ENCODE results near the gene TEX48. TPM values are rescaled to one million over a fixed set of nuclear protein-coding genes. Genes with fewer than 3 reads are reported as not detected.

The TEX48 gene
- total and polyA plus RNA-seq, 2 donors, result 0.07 TPM; not detected in 1

DNA sequence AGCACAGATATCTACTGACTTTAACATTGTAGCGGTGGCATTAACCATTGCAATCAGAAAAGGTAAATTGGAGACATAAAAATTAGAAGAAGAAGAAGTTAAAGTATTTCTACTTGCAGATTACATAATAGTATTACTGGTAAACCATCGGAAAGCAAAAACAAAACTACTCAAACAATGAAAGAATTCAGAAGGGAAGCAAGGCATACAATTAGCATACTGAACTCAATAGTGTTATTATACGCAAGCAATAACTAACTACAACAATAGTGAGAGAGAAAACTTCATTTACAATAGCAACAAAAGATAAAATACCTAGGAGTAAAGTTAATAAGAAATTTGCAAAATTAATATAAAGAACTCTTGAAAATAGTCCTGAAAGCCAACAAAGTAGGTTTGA is 17.8 kb downstream of the TEX48 start:
- no peak overlapping the region for H3K27ac ChIP-seq (ENCODE audit: low read depth in 1 of 2, low read length in 1 of 2)
- H3K4me3 ChIP-seq (ENCODE audit: low read length in 2 of 2), result no peak overlapping the region
- peaks cover 0 to 5% of the 10 kb centered on the region in 2 donors for H3K27me3 ChIP-seq (ENCODE audit: control insufficient read depth in 2 of 2, insufficient read depth in 1 of 2, low read length in 1 of 2)
- H3K4me1 ChIP-seq (ENCODE audit: control insufficient read depth in 2 of 2, insufficient read depth in 2 of 2, low read length in 2 of 2), result no peaks in the 10 kb centered on the region
- no peak for DNase-seq (ENCODE audit: low read depth in 6 of 9, low spot score in 9 of 9)
- no peaks in the 10 kb centered on the region for H3K9me3 ChIP-seq (ENCODE audit: control insufficient read depth in 2 of 2, insufficient read depth in 1 of 2, low read length in 1 of 2)
- 97% methylated on average over 3 of the region's 3 CpGs for WGBS
- H3K36me3 ChIP-seq (ENCODE audit: control insufficient read depth in 2 of 2, insufficient read depth in 2 of 2, low read length in 1 of 2), result no peaks in the 10 kb centered on the region

DNA sequence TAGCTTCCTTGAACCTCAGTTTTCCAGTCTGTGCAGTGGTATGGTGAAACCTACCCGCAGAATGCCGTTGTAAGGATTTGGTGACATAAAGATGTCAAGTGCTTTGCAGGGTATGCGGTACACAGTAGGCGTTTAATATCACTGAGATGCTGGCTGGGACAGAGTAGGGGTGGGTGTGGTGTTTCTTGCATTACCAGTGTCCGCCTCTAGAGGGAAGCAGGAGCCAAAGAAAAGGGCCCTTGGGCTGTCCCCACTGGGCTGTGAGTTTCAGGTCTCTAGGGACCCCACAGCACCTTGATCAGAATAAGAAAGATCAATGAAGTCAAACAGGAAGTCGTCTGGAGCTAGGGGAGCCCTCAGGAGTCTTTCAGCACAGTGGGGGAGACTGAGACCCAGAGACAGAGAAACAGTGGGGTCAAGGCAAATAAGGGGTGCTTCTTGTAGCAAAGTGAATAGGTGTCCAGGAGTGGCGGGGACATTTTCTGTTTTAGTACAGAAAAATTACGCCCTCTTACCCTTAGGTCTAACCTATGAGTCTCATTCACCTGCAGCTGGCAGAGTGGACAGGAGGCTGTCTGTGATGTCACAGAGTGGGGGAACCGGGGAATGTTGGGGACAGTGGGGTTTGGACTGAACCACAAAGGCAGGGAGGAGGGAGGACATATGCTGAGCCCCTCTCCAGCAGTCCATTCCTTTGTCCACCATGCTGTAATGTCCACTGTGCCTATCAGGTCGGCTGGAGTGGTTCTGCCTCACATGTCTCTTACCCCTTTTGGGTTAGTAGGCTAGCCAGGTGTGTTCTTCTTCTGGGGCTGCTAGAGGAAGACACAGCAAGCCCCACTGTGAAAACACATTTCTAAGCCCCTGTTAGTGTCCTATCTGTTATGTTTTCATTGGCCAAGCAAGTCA is 19.7 kb downstream of the TEX48 start:
- peak in 7 of 9 donors; percentile 21 to 72 (median 51) for DNase-seq (ENCODE audit: low read depth in 6 of 9, low spot score in 9 of 9)
- no peak overlapping the region for H3K27ac ChIP-seq (ENCODE audit: low read depth in 1 of 2, low read length in 1 of 2)
- H3K36me3 ChIP-seq (ENCODE audit: control insufficient read depth in 2 of 2, insufficient read depth in 2 of 2, low read length in 1 of 2), result no peaks in the 10 kb centered on the region
- WGBS, result 54% methylated on average over 10 of the region's 10 CpGs
- no peak overlapping the region for H3K4me3 ChIP-seq (ENCODE audit: low read length in 2 of 2)
- H3K4me1 ChIP-seq (ENCODE audit: control insufficient read depth in 2 of 2, insufficient read depth in 2 of 2, low read length in 2 of 2), result no peaks in the 10 kb centered on the region
- H3K27me3 ChIP-seq (ENCODE audit: control insufficient read depth in 2 of 2, insufficient read depth in 1 of 2, low read length in 1 of 2), result peaks cover 0 to 5% of the 10 kb centered on the region in 2 donors
- no peaks in the 10 kb centered on the region for H3K9me3 ChIP-seq (ENCODE audit: control insufficient read depth in 2 of 2, insufficient read depth in 1 of 2, low read length in 1 of 2)

DNA sequence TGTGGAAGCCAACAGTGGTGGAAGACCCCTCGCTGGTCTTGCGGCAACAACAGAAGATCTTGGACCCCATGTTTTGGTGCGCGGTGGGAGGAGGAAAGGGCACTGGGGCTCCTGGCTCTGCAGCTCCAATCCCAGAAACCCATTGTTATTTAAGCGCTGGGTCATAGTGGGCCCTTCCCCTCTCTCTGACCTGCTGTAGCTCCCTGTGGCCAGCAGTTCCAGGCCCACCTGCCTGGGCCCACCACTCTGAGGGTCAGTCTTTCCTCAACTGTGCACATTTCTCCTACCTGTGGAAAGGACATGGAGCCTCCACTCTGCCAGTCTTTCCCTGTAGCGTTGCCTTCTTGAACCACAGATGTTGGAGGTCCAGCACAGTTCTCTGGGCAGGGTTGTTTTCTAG is 24.3 kb downstream of the TEX48 start, which contains the start of gene TEX53:
TSS of gene TEX53 (minus strand) at position 101 of the 400 bp plus-strand sequence. CDS start at position 70, 31 bp downstream.
- H3K27me3 ChIP-seq (ENCODE audit: control insufficient read depth in 2 of 2, insufficient read depth in 1 of 2, low read length in 1 of 2), result peaks cover 0 to 3% of the 10 kb centered on the region in 2 donors
- H3K9me3 ChIP-seq (ENCODE audit: control insufficient read depth in 2 of 2, insufficient read depth in 1 of 2, low read length in 1 of 2), result no peaks in the 10 kb centered on the region
- no peaks in the 10 kb centered on the region for H3K36me3 ChIP-seq (ENCODE audit: control insufficient read depth in 2 of 2, insufficient read depth in 2 of 2, low read length in 1 of 2)
- H3K4me1 ChIP-seq (ENCODE audit: control insufficient read depth in 2 of 2, insufficient read depth in 2 of 2, low read length in 2 of 2), result peaks cover 0 to 7% of the 10 kb centered on the region in 2 donors
- WGBS, result 99% methylated on average over 6 of the region's 6 CpGs
- H3K4me3 ChIP-seq (ENCODE audit: low read length in 2 of 2), result no peak within 1 kb of the TSS
- H3K27ac ChIP-seq (ENCODE audit: low read depth in 1 of 2, low read length in 1 of 2), result no peak within 1 kb of the TSS
- DNase-seq (ENCODE audit: low read depth in 6 of 9, low spot score in 9 of 9), result no peak

DNA sequence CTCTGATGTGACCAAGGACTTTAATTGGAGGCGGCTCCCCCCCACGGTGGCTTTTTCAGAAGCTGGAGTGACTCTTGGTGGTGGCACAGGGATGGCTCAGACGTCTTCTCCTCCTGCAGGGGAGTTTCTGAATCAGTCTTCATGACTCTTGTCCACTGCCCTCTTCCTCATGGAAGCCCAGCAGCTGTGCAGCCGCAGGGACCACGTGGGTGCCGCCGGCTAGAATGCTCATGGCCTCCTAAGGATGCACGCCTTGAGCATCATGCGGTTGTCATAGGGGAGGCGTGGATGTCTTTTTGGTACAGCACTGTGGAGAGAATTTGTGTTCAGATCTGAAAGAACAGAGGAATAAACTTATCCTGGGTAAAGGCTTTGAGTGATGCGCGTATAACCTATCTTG is 25.7 kb downstream of the TEX48 start:
- no peaks in the 10 kb centered on the region for H3K9me3 ChIP-seq (ENCODE audit: control insufficient read depth in 2 of 2, insufficient read depth in 1 of 2, low read length in 1 of 2)
- H3K36me3 ChIP-seq (ENCODE audit: control insufficient read depth in 2 of 2, insufficient read depth in 2 of 2, low read length in 1 of 2), result no peaks in the 10 kb centered on the region
- H3K27ac ChIP-seq (ENCODE audit: low read depth in 1 of 2, low read length in 1 of 2), result no peak overlapping the region
- 93% methylated on average over 12 of the region's 12 CpGs for WGBS
- H3K4me3 ChIP-seq (ENCODE audit: low read length in 2 of 2), result no peak overlapping the region
- peaks cover 0 to 12% of the 10 kb centered on the region in 2 donors for H3K4me1 ChIP-seq (ENCODE audit: control insufficient read depth in 2 of 2, insufficient read depth in 2 of 2, low read length in 2 of 2)
- no peak for DNase-seq (ENCODE audit: low read depth in 6 of 9, low spot score in 9 of 9)
- H3K27me3 ChIP-seq (ENCODE audit: control insufficient read depth in 2 of 2, insufficient read depth in 1 of 2, low read length in 1 of 2), result no peaks in the 10 kb centered on the region

DNA sequence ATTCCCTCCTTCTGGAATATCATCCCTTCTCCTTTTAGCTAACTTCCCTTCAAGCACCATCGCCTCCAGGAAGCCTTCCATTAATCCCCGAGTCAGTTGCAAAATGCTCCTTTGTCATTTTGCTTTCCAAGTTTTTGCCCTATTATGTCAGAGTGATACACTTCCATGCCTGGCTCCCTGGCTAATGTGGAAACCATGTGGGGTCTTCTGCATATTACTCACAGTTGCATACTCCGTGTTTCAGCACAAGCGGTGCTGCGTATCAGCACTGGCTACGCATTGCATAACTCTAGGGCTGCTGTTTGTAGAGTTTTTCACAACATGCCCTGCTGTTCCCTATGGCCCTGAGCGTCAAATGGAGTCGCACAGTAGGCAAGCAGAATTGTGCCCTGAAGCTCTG is 26.3 kb downstream of the TEX48 start:
- no peaks in the 10 kb centered on the region for H3K36me3 ChIP-seq (ENCODE audit: control insufficient read depth in 2 of 2, insufficient read depth in 2 of 2, low read length in 1 of 2)
- no peaks in the 10 kb centered on the region for H3K27me3 ChIP-seq (ENCODE audit: control insufficient read depth in 2 of 2, insufficient read depth in 1 of 2, low read length in 1 of 2)
- H3K27ac ChIP-seq (ENCODE audit: low read depth in 1 of 2, low read length in 1 of 2), result no peak overlapping the region
- no peak overlapping the region for H3K4me3 ChIP-seq (ENCODE audit: low read length in 2 of 2)
- 96% methylated on average over 8 of the region's 8 CpGs for WGBS
- peaks cover 0 to 12% of the 10 kb centered on the region in 2 donors for H3K4me1 ChIP-seq (ENCODE audit: control insufficient read depth in 2 of 2, insufficient read depth in 2 of 2, low read length in 2 of 2)
- DNase-seq (ENCODE audit: low read depth in 6 of 9, low spot score in 9 of 9), result no peak
- H3K9me3 ChIP-seq (ENCODE audit: control insufficient read depth in 2 of 2, insufficient read depth in 1 of 2, low read length in 1 of 2), result no peaks in the 10 kb centered on the region

DNA sequence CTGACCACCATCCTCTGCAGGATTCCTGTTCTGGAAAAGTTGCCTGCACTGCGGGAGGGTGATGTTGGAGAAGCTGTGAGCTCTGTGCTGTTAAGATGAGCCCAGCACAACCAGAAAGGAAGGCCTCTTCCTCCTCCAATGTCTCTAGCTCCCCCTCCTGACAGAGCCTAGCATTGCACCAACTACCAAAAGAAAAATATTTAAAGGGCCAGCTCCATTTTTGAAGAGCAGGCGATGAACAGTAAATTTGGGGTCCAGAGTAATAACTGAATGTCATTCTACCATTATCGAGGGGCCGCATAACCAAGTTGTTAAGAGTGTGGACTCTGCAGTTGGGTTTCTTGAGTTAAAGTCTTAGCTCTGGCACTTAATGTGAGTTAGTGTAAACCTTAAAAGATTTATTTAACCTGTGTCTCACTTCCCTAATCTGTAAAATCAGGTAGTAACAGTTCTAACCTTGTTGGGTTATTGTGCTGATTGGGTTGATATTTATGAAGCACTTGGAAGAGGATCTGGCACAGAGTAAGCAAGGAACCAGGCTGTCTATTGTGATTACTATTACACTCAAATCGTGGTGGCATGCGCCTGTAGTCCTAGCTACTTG is 28.3 kb downstream of the TEX48 start:
- Histone ChIP-seq H3K27me3 (ENCODE audit: control insufficient read depth in 2 of 2, insufficient read depth in 1 of 2, low read length in 1 of 2) (no peaks in the 10 kb centered on the region), H3K36me3 (ENCODE audit: control insufficient read depth in 2 of 2, insufficient read depth in 2 of 2, low read length in 1 of 2) (no peaks in the 10 kb centered on the region), H3K27ac (ENCODE audit: low read depth in 1 of 2, low read length in 1 of 2) (no peak overlapping the region), H3K9me3 (ENCODE audit: control insufficient read depth in 2 of 2, insufficient read depth in 1 of 2, low read length in 1 of 2) (no peaks in the 10 kb centered on the region), H3K4me1 (ENCODE audit: control insufficient read depth in 2 of 2, insufficient read depth in 2 of 2, low read length in 2 of 2) (peaks cover 0 to 12% of the 10 kb centered on the region in 2 donors), H3K4me3 (ENCODE audit: low read length in 2 of 2) (no peak overlapping the region)
- WGBS, result 42% methylated on average over 6 of the region's 6 CpGs
- peak; percentile 60 to 92 (median 80) for DNase-seq (ENCODE audit: low read depth in 6 of 9, low spot score in 9 of 9)

DNA sequence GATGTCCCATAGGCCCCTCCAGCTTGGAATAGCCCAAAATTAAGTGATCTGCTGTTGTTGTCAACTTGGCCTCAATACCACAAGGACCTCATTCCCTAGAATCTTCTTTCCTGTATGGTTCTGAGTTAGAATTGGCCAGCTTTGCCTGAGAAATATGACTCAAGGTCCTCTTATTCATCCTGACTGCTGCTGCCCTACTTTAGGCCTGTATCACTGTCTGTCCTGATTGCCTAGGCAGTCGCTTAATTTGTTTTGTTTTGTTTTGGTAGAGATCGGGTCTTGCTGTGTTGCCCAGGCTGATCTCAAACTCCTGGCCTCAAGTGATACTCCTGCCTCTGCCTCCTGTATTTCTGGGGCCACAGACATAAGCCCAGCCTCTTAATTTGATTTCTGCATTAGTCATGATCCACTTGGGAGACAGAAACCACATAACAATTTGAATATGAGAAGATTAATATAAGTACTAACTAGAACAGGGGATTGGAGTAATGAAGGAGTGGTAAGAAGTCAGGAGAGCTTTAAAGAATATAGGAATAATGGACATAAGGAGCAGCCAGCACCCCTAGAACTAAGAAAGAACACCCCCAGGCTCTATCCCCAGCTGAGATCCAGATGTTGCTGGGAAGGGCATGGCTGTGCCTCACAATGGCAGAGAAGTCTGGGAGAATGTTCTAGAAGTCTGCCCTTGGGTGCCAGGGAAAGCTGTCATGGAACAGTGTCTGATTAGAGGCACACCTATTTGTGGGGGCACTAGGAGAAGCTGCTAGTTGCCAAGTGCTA is 29.0 kb downstream of the TEX48 start:
- H3K9me3 ChIP-seq (ENCODE audit: control insufficient read depth in 2 of 2, insufficient read depth in 1 of 2, low read length in 1 of 2), result no peaks in the 10 kb centered on the region
- H3K36me3 ChIP-seq (ENCODE audit: control insufficient read depth in 2 of 2, insufficient read depth in 2 of 2, low read length in 1 of 2), result no peaks in the 10 kb centered on the region
- no peak overlapping the region for H3K4me3 ChIP-seq (ENCODE audit: low read length in 2 of 2)
- no peaks in the 10 kb centered on the region for H3K27me3 ChIP-seq (ENCODE audit: control insufficient read depth in 2 of 2, insufficient read depth in 1 of 2, low read length in 1 of 2)
- peaks cover 0 to 12% of the 10 kb centered on the region in 2 donors for H3K4me1 ChIP-seq (ENCODE audit: control insufficient read depth in 2 of 2, insufficient read depth in 2 of 2, low read length in 2 of 2)
- WGBS, result 98% methylated on average over 2 of the region's 2 CpGs
- no peak for DNase-seq (ENCODE audit: low read depth in 6 of 9, low spot score in 9 of 9)
- no peak overlapping the region for H3K27ac ChIP-seq (ENCODE audit: low read depth in 1 of 2, low read length in 1 of 2)

DNA sequence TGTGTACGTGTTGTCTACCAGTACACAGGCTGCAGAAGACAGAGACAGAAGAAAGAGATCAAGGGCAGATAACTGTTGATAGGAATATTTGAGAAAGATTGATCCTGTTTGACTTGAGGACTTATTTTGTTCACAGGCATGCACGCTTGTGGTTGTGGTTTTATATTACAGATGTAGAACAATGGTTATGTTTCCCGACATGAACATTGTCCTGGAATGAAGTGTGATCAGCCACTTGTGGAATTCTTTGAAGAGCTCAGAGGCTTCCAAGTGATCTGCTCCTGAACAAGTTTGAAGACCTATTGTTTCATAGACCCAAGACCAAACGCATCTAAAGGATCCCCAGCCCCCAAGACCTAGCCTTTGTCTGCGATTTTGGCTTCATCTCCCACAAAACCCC is 38.1 kb downstream of the TEX48 start:
- Histone ChIP-seq H3K4me3 (ENCODE audit: low read length in 2 of 2) (no peak overlapping the region), H3K4me1 (ENCODE audit: control insufficient read depth in 2 of 2, insufficient read depth in 2 of 2, low read length in 2 of 2) (no peaks in the 10 kb centered on the region), H3K27ac (ENCODE audit: low read depth in 1 of 2, low read length in 1 of 2) (no peak overlapping the region), H3K27me3 (ENCODE audit: control insufficient read depth in 2 of 2, insufficient read depth in 1 of 2, low read length in 1 of 2) (no peaks in the 10 kb centered on the region), H3K36me3 (ENCODE audit: control insufficient read depth in 2 of 2, insufficient read depth in 2 of 2, low read length in 1 of 2) (peaks cover 18 to 31% of the 10 kb centered on the region in 2 donors), H3K9me3 (ENCODE audit: control insufficient read depth in 2 of 2, insufficient read depth in 1 of 2, low read length in 1 of 2) (no peaks in the 10 kb centered on the region)
- WGBS, result 95% methylated on average over 5 of the region's 5 CpGs
- DNase-seq (ENCODE audit: low read depth in 6 of 9, low spot score in 9 of 9), result no peak

Measured in thymus (tissue), 11 donors.